GM12873 (cell line): Measurements from ENCODE around the gene SLC16A4.

Experiments used
- TF ChIP-seq, protein P1 (sequence below): IDR thresholded peaks from 2 replicates; pipeline ENCODE4 v1.5.1; 2012; ENCODE audit warnings: low read depth, mild to moderate bottlenecking, moderate library complexity, low read length, control low read depth; ENCODE audit not compliant: insufficient read depth; ENCODE audit errors: missing control alignments

The SLC16A4 gene

DNA sequence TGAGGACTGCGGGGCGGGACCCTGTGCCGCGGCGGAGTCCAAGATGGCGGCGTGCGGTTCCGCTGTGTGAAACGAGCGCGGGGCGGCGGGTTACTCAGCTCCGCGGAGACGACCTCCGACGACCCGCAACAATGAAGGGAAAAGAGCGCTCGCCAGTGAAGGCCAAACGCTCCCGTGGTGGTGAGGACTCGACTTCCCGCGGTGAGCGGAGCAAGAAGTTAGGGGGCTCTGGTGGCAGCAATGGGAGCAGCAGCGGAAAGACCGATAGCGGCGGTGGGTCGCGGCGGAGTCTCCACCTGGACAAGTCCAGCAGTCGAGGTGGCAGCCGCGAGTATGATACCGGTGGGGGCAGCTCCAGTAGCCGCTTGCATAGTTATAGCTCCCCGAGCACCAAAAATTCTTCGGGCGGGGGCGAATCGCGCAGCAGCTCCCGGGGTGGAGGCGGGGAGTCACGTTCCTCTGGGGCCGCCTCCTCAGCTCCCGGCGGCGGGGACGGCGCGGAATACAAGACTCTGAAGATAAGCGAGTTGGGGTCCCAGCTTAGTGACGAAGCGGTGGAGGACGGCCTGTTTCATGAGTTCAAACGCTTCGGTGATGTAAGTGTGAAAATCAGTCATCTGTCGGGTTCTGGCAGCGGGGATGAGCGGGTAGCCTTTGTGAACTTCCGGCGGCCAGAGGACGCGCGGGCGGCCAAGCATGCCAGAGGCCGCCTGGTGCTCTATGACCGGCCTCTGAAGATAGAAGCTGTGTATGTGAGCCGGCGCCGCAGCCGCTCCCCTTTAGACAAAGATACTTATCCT, 51.2 kb downstream of the SLC16A4 start:
- TF ChIP-seq, protein P1, sequence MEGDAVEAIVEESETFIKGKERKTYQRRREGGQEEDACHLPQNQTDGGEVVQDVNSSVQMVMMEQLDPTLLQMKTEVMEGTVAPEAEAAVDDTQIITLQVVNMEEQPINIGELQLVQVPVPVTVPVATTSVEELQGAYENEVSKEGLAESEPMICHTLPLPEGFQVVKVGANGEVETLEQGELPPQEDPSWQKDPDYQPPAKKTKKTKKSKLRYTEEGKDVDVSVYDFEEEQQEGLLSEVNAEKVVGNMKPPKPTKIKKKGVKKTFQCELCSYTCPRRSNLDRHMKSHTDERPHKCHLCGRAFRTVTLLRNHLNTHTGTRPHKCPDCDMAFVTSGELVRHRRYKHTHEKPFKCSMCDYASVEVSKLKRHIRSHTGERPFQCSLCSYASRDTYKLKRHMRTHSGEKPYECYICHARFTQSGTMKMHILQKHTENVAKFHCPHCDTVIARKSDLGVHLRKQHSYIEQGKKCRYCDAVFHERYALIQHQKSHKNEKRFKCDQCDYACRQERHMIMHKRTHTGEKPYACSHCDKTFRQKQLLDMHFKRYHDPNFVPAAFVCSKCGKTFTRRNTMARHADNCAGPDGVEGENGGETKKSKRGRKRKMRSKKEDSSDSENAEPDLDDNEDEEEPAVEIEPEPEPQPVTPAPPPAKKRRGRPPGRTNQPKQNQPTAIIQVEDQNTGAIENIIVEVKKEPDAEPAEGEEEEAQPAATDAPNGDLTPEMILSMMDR, result peak; percentile 51

DNA sequence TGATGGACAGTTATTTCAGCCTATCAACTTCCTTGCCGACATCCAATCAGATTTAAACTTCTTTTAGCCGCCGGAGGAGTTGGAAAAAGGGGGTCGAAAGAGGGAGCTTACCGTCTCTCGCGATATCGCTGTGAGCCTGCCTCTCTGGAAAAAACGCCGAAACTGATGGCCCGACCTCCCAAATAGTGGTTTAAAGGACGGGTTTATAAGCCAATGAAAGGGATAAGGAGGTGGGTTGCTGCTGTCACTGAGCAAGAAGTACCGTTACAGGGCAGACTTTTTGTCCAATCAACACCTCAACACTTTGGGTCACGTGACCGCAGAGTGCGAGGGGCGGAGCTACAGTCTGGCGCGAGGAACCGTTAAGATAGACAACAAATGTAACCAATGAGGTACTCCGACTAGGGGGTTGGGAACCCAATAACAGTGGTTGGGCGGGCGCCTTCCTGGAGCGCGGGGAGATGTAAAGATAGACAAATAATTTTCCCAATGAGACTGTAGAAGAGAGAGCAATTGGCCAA, 51.9 kb downstream of the SLC16A4 start, which contains the start of gene RBM15:
RBM15 (plus strand) TSS at position 492 of the 521 bp plus-strand sequence; CDS start at position 521, 29 bp downstream.
- TF ChIP-seq, protein P1, result no peak

DNA sequence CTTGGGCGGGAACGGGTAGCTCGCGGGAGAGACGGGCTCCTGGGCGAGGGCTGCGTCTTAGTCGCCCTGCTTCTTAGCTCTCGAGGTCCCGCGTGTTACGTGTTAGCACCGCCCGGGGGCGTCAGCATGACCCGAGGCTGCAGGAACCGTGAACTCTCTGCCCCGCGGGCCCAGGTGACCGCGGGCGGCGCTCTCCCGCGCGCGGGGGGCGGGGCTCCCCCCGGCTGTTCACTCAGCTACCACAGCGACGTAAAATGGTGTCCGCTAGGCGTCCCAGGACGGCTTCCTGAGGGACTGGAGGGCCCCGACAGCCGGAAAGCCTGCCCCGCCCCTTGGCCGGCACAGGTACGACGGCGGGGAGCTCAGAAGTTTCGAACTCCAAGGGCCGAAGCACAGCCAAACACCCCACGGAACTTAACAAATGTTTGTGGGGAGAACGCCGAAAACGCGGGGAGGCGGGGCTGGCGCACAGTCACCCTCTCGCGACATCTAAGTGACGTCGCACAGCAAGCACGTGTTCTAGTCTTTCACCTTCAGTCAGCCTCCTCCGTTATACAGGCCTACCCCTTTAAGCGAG, 52.4 kb downstream of the SLC16A4 start:
- TF ChIP-seq, protein P1, result peak; percentile 58

DNA sequence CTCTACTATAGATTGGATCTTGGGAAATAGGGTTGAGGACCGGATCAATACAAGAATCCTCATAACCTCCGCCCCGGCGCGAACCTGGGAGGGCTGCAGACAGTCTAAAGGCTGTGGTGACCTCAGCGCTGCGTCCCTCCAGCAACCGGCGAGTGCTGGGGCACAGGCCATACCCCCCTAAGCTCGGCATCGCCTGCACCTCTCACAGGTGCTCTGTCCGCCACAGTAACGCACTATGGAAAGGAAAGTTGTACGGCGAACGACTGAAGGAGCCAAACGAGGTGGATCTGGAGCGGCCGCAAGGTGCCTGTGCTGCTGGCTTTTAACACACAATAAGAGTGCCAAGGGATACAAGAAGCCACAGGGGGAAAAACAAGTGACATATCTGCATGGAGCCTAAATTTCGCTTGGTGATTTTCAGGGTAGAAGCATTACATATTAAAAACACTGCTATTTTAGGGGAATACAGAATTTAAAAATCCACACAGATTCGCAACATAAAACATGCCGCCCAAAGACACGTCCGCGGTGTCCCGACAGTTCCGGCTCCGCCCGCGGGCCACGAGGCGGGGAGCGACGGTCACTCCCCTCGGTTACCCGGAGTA, 53.0 kb downstream of the SLC16A4 start:
- TF ChIP-seq, protein P1, result no peak

DNA sequence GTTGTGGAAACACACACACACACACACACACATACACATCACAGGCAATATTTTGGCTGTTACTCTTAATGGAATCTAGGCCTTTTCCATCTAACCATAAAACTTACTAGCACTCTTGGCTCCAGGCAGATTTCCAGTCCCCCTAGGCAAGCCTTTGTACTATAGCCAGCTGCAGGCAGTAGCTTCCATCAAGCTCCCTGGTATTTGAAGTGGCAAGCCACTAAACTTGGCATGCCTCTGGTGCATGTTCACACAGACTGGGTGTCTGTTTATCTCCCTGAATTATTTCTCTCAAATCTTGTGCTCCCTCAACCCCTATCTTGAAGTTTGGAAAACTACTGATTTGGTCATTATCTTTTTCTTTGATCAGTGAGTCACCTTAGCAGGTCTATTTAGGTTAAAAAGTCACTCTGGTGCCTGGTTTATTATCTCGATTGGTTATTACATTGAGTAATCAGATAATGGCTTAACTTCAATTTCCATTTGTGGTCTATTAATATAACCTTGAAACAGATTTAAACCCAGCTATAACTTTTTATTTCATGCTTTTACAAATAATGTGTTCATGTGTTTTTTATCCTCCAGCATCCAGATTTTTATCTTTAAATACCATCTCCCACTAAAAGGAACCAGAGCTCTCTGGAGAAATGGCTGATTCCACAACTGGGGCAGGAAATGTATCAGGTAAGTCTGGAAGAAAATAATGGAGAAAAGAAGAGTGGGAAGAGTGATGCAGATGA, 54.4 kb downstream of the SLC16A4 start:
- TF ChIP-seq, protein P1, result no peak

DNA sequence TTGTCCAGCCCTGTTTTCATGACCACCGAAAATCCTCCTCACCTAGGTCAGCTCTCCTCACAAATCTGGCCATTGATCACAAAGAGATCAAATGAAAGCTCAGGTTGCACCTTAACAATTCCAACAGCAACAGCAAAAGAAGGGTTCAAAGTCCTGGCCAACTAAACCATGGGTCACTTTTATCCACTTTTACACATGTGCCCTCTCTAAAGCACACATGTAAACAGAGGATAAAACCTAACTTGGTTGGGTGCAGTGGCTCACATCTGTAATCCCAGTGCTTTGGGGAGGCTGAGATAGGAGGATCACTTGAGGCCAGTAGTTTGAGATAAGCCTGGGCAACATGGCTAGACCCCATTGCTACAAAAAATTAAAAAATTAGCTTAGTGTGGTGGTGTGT, 55.6 kb downstream of the SLC16A4 start:
- TF ChIP-seq, protein P1, result no peak
